Right cardiac atrium (tissue), 5 donors: ENCODE measurements around the gene LCLAT1. TPM values are rescaled to one million over a fixed set of nuclear protein-coding genes. Genes with fewer than 3 reads are reported as not detected.
"Not testable (repeated sequence)": the region's sequence is repeated elsewhere in the genome, so short reads cannot be mapped to it uniquely, and the experiment has no call there.

ENCODE experiments used
- ATAC-seq, 2 donors: fragments of 200-7000 bp; cut with Tn5 transposase; one replicate each; pipeline versions ENCODE4 v1.8.0 to v1.9.1; 2020; ENCODE audit warnings: moderate library complexity in 2 of 2, mild to moderate bottlenecking in 1 of 2
- DNase-seq, 3 donors: peaks; one replicate each; pipeline ENCODE4 v3.0.0-alpha.2; 2020
- H3K27ac ChIP-seq: one replicate; pipeline ENCODE4 v1.5.1; 2013; ENCODE audit warnings: mild to moderate bottlenecking, low read length, control low read depth, moderate library complexity
- H3K27me3 ChIP-seq: one replicate; pipeline ENCODE4 v1.6.1; 2013; ENCODE audit not compliant: control insufficient read depth, insufficient read depth
- H3K4me1 ChIP-seq: one replicate; pipeline ENCODE4 v1.6.1; 2013; ENCODE audit warnings: low read length; ENCODE audit not compliant: control insufficient read depth, insufficient read depth
- H3K4me3 ChIP-seq: one replicate; pipeline ENCODE4 v1.5.1; 2013; ENCODE audit warnings: low read length, control low read depth
- H3K9me3 ChIP-seq: one replicate; pipeline ENCODE4 v1.6.1; 2013; ENCODE audit warnings: low read length; ENCODE audit not compliant: control insufficient read depth
- WGBS: extraction: QIAGEN DNeasy Blood & Tissue Kit; methylation state at CpG from one replicate; pipeline ENCODE4 v1.1.7; 2013; 5-methylcytosine and 5-hydroxymethylcytosine counted together
- intact Hi-C, 4 donors: fragments of 100-400 bp; cut with DNase I; formaldehyde crosslinking; loops; one replicate each; pipeline versions ENCODE4 v1.11.0 to v1.14.0; 2022 to 2023
- polyA plus RNA-seq: library from polyadenylated mRNA; stranded (reverse); fragments of 200-250 nt; gene quantifications from one replicate; pipeline ENCODE4 v1.2.3, GENCODE V29; 2013
- total RNA-seq, 4 donors: library from RNA; stranded (reverse); fragmentation: NEBNext Ultra II Directional; extraction: Animal tissue kit (Norgen Biotek cat#: 25700); gene quantifications; one replicate each; pipeline ENCODE4 v1.2.1, GENCODE V29; 2021
- donor health status: healthy with polysubstance abuse.
- donor health status: DM: no; HTN: yes; CAD: no.
- donor health status: DM: no; HTN: no; CAD: no.
- donor health status: DM: no; HTN: yes; CAD: no; lungs with severe emphysema.
- donor health status: DM: yes; HTN: yes; CAD: no.

LCLAT1 gene
- total and polyA plus RNA-seq, 5 donors, result 5.1 to 18.7 (median 16.0) TPM

- DNase-seq, result no peak
- Histone ChIP-seq H3K4me1 (no peaks in the 10 kb centered on the region), H3K9me3 (no peaks in the 10 kb centered on the region), H3K27me3 (no peaks in the 10 kb centered on the region), H3K27ac (no peak overlapping the region), H3K4me3 (no peak overlapping the region)
- intact Hi-C loops, result no loop called here
- ATAC-seq, result no peak
- WGBS, result 92% methylated on average over 3 of the region's 3 CpGs
These were observed 158.2 kb downstream of the LCLAT1 start for GRCh38 chr2:30605197-30605596.

GRCh38 chr2:30608643-30609042 lies 161.6 kb downstream of the LCLAT1 start:
- 94% methylated on average over 1 of the region's 1 CpG for WGBS
- ATAC-seq (no peak), DNase-seq (no peak)
- peaks cover 2% of the 10 kb centered on the region for H3K4me1 ChIP-seq
- H3K27ac ChIP-seq, result no peak overlapping the region
- no peaks in the 10 kb centered on the region for H3K9me3 ChIP-seq
- intact Hi-C loops, result no loop called here
- no peaks in the 10 kb centered on the region for H3K27me3 ChIP-seq
- no peak overlapping the region for H3K4me3 ChIP-seq

GRCh38 chr2:30611583-30611982 lies 164.5 kb downstream of the LCLAT1 start:
- intact Hi-C loops, result no loop called here
- 79% methylated on average over 4 of the region's 4 CpGs for WGBS
- Histone ChIP-seq H3K27me3 (no peaks in the 10 kb centered on the region), H3K27ac (no peak overlapping the region), H3K4me3 (no peak overlapping the region), H3K4me1 (peaks cover 2% of the 10 kb centered on the region), H3K9me3 (no peaks in the 10 kb centered on the region)
- no peak for ATAC-seq
- no peak for DNase-seq

GRCh38 chr2:30612371-30612770 lies 165.3 kb downstream of the LCLAT1 start:
- intact Hi-C loops, result no loop called here
- Histone ChIP-seq H3K27me3 (no peaks in the 10 kb centered on the region), H3K4me3 (no peak overlapping the region), H3K27ac (no peak overlapping the region), H3K4me1 (peaks cover 2% of the 10 kb centered on the region), H3K9me3 (no peaks in the 10 kb centered on the region)
- ATAC-seq (no peak), DNase-seq (no peak)
- WGBS, result 65% methylated on average over 2 of the region's 2 CpGs

GRCh38 chr2:30613001-30613400 lies 166.0 kb downstream of the LCLAT1 start:
- H3K27ac ChIP-seq, result no peak overlapping the region
- DNase-seq, result no peak

GRCh38 chr2:30614227-30614626 lies 167.2 kb downstream of the LCLAT1 start:
- H3K27me3 ChIP-seq, intact Hi-C loops, H3K27ac ChIP-seq, H3K9me3 ChIP-seq, ATAC-seq, H3K4me1 ChIP-seq, DNase-seq, H3K4me3 ChIP-seq: not testable (repeated sequence)
- whole genome bisulfite sequencing, result 93% methylated on average over 1 of the region's 4 CpGs

More at GRCh38 chr2:30613001-30613400, 166.0 kb downstream of the LCLAT1 start:
- Histone ChIP-seq H3K4me1 (peaks cover 2% of the 10 kb centered on the region), H3K4me3 (no peak overlapping the region), H3K27me3 (no peaks in the 10 kb centered on the region), H3K9me3 (no peaks in the 10 kb centered on the region)
- intact Hi-C loops, result no loop called here
- WGBS, result 91% methylated on average over 2 of the region's 2 CpGs
- no peak for ATAC-seq

GRCh38 chr2:30615926-30616325 lies 168.9 kb downstream of the LCLAT1 start:
- Histone ChIP-seq H3K9me3 (no peaks in the 10 kb centered on the region), H3K4me3 (no peak overlapping the region), H3K27me3 (no peaks in the 10 kb centered on the region), H3K4me1 (peaks cover 2% of the 10 kb centered on the region), H3K27ac (no peak overlapping the region)
- no peak for ATAC-seq
- intact Hi-C loops, result no loop called here
- WGBS, result 61% methylated on average over 1 of the region's 1 CpG
- DNase-seq, result no peak

GRCh38 chr2:30620102-30620501 lies 173.1 kb downstream of the LCLAT1 start:
- DNase-seq (no peak), ATAC-seq (no peak)
- Histone ChIP-seq H3K27me3 (no peaks in the 10 kb centered on the region), H3K27ac (no peak overlapping the region), H3K9me3 (no peaks in the 10 kb centered on the region), H3K4me1 (no peaks in the 10 kb centered on the region), H3K4me3 (no peak overlapping the region)
- WGBS, result 39% methylated on average over 1 of the region's 1 CpG
- intact Hi-C loops, result no loop called here

- H3K4me1 ChIP-seq, result no peaks in the 10 kb centered on the region
- ATAC-seq (no peak), DNase-seq (no peak)
- H3K4me3 ChIP-seq, result no peak overlapping the region
- H3K9me3 ChIP-seq, result no peaks in the 10 kb centered on the region
- H3K27me3 ChIP-seq, result no peaks in the 10 kb centered on the region
- 98% methylated on average over 5 of the region's 5 CpGs for WGBS
- no peak overlapping the region for H3K27ac ChIP-seq
- intact Hi-C loops, result no loop called here
These were observed 174.8 kb downstream of the LCLAT1 start for GRCh38 chr2:30621836-30622235.

- intact Hi-C loops, result no loop called here
- H3K9me3 ChIP-seq, result no peaks in the 10 kb centered on the region
- WGBS, result 91% methylated on average over 4 of the region's 4 CpGs
- DNase-seq (no peak), ATAC-seq (no peak)
- H3K27ac ChIP-seq, result no peak overlapping the region
- no peaks in the 10 kb centered on the region for H3K4me1 ChIP-seq
- no peak overlapping the region for H3K4me3 ChIP-seq
- no peaks in the 10 kb centered on the region for H3K27me3 ChIP-seq
These were observed 175.4 kb downstream of the LCLAT1 start for GRCh38 chr2:30622452-30622851.

GRCh38 chr2:30625276-30625675 lies 178.2 kb downstream of the LCLAT1 start:
- intact Hi-C loops, result no loop called here

GRCh38 chr2:30625701-30626100 lies 178.7 kb downstream of the LCLAT1 start:
- Histone ChIP-seq H3K4me1 (no peaks in the 10 kb centered on the region), H3K9me3 (no peaks in the 10 kb centered on the region), H3K27ac (no peak overlapping the region), H3K4me3 (no peak overlapping the region), H3K27me3 (no peaks in the 10 kb centered on the region)
- no peak for ATAC-seq
- DNase-seq, result no peak
- WGBS, result 63% methylated on average over 3 of the region's 3 CpGs
- intact Hi-C loops, result no loop called here

More at GRCh38 chr2:30625276-30625675, 178.2 kb downstream of the LCLAT1 start:
- no peaks in the 10 kb centered on the region for H3K27me3 ChIP-seq
- H3K27ac ChIP-seq, result no peak overlapping the region
- DNase-seq, result no peak
- no peaks in the 10 kb centered on the region for H3K4me1 ChIP-seq
- H3K4me3 ChIP-seq, result no peak overlapping the region
- H3K9me3 ChIP-seq, result no peaks in the 10 kb centered on the region
- ATAC-seq, result no peak
